ENCODE data around the gene LBHD1. TPM values are rescaled to one million over a fixed set of nuclear protein-coding genes. Genes with fewer than 3 reads are reported as not detected.

Gene LBHD1
- total and polyA plus RNA-seq, 2 of the 13 experiments (the other 11 are each of a cell fraction or from before 2014, with no cell fraction given), result 3.2 to 3.7 TPM

DNA sequence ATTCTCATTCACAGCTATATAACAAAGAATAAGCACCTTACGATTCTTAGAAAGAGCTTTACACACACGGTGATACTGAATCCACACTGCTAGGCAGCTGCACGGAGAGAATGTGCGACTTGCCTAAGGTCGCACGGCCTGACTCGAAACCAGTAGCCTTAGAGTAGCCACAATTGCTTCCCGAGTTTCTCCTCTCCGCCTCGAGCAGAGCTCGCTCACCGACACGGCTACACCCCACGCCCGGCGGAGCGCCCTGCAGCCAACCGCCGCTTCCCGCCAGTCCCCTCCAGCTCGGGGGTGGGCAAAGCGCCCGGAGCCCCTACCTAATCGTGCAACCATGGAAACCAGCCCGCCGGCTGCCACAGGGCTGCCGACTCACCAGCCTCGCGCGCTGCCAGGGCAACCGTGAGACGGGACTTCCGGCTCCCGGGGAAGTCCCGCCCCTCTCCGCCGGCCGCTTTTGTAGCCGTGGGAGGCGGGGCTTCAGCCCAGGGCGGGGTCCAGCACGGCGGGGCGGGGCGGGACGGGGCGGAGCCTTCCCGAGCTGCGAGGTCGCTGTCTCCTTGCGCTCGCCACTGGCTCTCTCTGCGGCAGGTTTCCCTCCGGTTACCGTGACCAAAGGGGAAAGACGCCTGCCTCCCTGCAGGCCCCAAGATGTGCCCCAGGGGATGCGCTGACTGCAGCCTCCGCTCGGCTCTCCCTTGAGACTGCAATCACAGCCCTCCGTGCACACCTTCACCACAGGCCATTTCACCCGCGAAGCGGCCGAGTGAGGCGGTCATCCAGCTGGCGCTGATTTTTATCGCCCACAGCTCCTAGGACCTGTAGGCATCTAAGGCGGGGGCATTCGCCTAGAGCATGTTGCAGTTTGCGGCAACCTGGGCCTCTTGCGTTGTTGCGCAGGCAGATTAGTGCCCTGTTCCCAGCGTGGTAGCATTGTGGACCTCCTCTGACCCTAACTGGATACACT, 34.1 kb upstream of the LBHD1 start (continued):
- TF ChIP-seq, protein P1, sequence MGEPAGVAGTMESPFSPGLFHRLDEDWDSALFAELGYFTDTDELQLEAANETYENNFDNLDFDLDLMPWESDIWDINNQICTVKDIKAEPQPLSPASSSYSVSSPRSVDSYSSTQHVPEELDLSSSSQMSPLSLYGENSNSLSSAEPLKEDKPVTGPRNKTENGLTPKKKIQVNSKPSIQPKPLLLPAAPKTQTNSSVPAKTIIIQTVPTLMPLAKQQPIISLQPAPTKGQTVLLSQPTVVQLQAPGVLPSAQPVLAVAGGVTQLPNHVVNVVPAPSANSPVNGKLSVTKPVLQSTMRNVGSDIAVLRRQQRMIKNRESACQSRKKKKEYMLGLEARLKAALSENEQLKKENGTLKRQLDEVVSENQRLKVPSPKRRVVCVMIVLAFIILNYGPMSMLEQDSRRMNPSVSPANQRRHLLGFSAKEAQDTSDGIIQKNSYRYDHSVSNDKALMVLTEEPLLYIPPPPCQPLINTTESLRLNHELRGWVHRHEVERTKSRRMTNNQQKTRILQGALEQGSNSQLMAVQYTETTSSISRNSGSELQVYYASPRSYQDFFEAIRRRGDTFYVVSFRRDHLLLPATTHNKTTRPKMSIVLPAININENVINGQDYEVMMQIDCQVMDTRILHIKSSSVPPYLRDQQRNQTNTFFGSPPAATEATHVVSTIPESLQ (CRISPR knock-in tag; conservative IDR thresholded peaks at IDR 0.05), result no peak
- TF ChIP-seq ZNF749 (CRISPR knock-in tag; IDR thresholded peaks at IDR 0.05; ENCODE audit: borderline replicate concordance), result no peak
- TF ChIP-seq, protein P2, sequence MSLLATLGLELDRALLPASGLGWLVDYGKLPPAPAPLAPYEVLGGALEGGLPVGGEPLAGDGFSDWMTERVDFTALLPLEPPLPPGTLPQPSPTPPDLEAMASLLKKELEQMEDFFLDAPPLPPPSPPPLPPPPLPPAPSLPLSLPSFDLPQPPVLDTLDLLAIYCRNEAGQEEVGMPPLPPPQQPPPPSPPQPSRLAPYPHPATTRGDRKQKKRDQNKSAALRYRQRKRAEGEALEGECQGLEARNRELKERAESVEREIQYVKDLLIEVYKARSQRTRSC (CRISPR knock-in tag; IDR thresholded peaks at IDR 0.05; ENCODE audit: low read depth), result no peak
- TF ChIP-seq HOXA5 (CRISPR knock-in tag; IDR thresholded peaks at IDR 0.05), result no peak
- 0 out of 2 replicates have a peak, but pooled peaks have one; percentile 13 for TF ChIP-seq PITX1 (CRISPR knock-in tag; IDR thresholded peaks at IDR 0.05)
- TF ChIP-seq SP4 (CRISPR knock-in tag; IDR thresholded peaks at IDR 0.05), result peak; percentile 79
- TF ChIP-seq, protein P3, sequence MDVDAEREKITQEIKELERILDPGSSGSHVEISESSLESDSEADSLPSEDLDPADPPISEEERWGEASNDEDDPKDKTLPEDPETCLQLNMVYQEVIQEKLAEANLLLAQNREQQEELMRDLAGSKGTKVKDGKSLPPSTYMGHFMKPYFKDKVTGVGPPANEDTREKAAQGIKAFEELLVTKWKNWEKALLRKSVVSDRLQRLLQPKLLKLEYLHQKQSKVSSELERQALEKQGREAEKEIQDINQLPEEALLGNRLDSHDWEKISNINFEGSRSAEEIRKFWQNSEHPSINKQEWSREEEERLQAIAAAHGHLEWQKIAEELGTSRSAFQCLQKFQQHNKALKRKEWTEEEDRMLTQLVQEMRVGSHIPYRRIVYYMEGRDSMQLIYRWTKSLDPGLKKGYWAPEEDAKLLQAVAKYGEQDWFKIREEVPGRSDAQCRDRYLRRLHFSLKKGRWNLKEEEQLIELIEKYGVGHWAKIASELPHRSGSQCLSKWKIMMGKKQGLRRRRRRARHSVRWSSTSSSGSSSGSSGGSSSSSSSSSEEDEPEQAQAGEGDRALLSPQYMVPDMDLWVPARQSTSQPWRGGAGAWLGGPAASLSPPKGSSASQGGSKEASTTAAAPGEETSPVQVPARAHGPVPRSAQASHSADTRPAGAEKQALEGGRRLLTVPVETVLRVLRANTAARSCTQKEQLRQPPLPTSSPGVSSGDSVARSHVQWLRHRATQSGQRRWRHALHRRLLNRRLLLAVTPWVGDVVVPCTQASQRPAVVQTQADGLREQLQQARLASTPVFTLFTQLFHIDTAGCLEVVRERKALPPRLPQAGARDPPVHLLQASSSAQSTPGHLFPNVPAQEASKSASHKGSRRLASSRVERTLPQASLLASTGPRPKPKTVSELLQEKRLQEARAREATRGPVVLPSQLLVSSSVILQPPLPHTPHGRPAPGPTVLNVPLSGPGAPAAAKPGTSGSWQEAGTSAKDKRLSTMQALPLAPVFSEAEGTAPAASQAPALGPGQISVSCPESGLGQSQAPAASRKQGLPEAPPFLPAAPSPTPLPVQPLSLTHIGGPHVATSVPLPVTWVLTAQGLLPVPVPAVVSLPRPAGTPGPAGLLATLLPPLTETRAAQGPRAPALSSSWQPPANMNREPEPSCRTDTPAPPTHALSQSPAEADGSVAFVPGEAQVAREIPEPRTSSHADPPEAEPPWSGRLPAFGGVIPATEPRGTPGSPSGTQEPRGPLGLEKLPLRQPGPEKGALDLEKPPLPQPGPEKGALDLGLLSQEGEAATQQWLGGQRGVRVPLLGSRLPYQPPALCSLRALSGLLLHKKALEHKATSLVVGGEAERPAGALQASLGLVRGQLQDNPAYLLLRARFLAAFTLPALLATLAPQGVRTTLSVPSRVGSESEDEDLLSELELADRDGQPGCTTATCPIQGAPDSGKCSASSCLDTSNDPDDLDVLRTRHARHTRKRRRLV (CRISPR knock-in tag; IDR thresholded peaks at IDR 0.05), result peak; percentile 68; the same call in 1 of the 2 replicates
- TF ChIP-seq GATA4 (IDR thresholded peaks at IDR 0.05; ENCODE audit: borderline replicate concordance, low read depth), result no peak
- no peak for TF ChIP-seq ONECUT2 (CRISPR knock-in tag; IDR thresholded peaks at IDR 0.05)
- no peak for TF ChIP-seq TAF15 (IDR thresholded peaks at IDR 0.05; ENCODE audit: low read depth, low read length, poor library complexity, severe bottlenecking)
- no peak for TF ChIP-seq SP1 (IDR thresholded peaks at IDR 0.05)
- no peak for TF ChIP-seq SP1 (CRISPR knock-in tag; IDR thresholded peaks at IDR 0.05)
- TF ChIP-seq MTF2 (CRISPR knock-in tag; IDR thresholded peaks at IDR 0.05; ENCODE audit: borderline replicate concordance), result no peak
- TF ChIP-seq AGO2 (optimal IDR thresholded peaks at IDR 0.05; ENCODE audit: low read depth, low read length), result peak; percentile 99
- no peak for TF ChIP-seq SRF (IDR thresholded peaks at IDR 0.05; ENCODE audit: low read depth, low read length)
- TF ChIP-seq, protein P4, sequence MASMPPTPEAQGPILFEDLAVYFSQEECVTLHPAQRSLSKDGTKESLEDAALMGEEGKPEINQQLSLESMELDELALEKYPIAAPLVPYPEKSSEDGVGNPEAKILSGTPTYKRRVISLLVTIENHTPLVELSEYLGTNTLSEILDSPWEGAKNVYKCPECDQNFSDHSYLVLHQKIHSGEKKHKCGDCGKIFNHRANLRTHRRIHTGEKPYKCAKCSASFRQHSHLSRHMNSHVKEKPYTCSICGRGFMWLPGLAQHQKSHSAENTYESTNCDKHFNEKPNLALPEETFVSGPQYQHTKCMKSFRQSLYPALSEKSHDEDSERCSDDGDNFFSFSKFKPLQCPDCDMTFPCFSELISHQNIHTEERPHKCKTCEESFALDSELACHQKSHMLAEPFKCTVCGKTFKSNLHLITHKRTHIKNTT (CRISPR knock-in tag; IDR thresholded peaks at IDR 0.05), result no peak
- TF ChIP-seq, protein P5, sequence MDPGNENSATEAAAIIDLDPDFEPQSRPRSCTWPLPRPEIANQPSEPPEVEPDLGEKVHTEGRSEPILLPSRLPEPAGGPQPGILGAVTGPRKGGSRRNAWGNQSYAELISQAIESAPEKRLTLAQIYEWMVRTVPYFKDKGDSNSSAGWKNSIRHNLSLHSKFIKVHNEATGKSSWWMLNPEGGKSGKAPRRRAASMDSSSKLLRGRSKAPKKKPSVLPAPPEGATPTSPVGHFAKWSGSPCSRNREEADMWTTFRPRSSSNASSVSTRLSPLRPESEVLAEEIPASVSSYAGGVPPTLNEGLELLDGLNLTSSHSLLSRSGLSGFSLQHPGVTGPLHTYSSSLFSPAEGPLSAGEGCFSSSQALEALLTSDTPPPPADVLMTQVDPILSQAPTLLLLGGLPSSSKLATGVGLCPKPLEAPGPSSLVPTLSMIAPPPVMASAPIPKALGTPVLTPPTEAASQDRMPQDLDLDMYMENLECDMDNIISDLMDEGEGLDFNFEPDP (CRISPR knock-in tag; conservative IDR thresholded peaks at IDR 0.05), result no peak
- no peak for TF ChIP-seq ZFP90 (CRISPR knock-in tag; IDR thresholded peaks at IDR 0.05; ENCODE audit: borderline replicate concordance)

Measured in HepG2 (cell line).